Measurements from ENCODE around the gene ETV5.

The ETV5 gene

GRCh38 chr3:186094696-186095425 lies 14.0 kb downstream of the ETV5 start:
- DNase-seq = no peak

GRCh38 chr3:186094271-186094670 lies 14.6 kb downstream of the ETV5 start:
- no peak for DNase-seq

DNA sequence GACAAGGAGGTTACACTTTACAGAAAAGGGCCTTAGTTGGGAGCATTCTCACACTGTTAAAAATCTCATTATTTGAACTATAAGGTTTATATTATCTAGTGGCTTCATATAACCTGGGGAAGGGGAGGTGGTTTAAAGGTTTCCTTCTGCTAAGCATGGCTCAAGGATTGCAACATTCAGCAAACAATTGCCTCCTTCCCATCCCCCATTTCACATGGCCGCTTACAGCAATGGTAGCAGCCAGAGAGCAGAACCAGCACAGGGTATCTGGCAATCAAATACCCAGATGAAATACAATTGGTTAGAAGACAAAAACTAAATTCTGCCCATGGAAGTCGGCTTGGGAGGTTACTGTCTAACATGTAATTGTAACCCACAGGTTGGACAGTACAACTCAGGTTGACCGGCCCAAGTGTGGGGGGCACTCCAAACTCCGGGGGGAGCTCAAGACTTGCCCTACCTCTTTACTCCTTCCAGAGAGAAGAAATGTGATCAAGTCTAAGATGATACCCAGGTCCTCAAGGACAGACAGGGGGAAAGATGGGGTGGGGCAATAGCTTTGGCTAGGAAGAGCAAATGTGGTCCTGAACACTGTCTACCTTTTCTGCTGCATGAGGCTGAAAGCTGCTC lies 15.5 kb downstream of the ETV5 start:
- no peak for DNase-seq

DNA sequence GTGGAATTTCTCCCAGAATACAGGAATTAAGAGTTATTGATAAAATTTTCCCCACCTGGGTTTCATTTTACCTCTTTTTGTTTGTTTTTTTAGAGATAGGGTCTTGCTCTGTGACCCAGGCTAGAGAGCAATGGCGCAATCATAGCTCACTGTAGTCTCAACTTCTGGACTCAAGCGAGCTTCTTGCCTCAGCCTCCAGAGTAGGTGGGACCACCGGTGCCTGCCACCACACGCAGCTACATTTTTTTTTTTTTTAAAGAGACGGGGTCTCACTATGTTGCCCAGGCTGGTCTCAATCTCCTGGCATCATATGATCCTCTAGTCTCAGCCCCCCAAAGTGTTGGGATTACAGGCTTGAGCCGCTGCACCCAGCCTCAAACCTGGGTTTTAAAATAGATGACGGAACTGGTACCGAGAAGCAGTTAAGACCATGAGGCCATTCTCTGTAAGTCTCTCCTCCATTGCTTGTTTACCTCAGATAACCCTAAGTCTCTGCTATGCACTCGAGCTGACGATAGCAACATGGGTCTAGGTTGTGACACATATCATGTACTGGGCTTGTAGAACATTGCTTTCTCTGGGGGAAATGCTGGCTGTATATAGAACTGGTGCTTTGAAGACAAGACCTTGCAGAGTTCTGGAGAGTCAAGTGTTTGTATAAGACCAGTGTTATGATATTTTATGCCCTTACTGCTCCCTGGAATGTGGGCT lies 16.4 kb downstream of the ETV5 start:
- DNase-seq = no peak

DNA sequence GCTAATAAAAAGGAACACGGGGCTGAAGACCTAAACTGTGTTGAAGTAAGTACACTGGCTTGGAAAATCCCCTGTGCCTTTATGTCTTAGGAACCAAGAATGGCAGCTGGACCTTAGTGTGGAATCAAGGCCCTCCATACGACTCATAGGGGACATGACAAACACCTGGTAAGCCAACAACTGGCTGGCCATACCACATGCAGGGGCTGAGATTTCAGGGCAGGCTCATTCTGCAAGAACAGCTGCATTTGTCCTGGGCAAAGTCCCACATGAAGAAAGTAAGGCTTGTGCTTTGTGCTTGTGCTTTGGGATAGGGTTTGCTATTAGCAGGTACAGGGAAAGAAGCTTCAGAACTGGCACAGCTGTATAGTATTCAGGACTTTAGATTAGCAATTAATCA lies 18.0 kb downstream of the ETV5 start:
- no peak for DNase-seq

DNA sequence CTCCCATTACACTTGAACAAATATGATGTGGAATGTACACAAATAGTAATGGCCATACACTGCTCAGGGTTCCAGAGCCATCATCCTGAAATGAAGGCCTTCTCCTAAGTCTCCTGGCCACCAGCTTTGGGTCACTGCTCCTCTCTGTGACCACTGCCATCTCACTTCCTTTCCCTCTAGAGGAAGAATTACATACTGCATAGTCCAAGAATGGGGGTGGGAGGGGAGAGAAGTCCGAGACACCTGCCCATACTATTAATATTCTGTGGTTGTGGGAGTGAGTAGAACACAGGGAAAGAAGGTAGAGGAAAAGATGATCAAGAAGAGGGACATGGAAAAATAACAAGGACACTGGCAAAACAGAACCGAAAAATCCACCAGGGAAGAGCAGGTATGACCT lies 20.6 kb downstream of the ETV5 start:
- DNase-seq = no peak

GRCh38 chr3:186084264-186084663 lies 24.6 kb downstream of the ETV5 start:
- DNase-seq = no peak

- DNase-seq = no peak
Observed at GRCh38 chr3:186083746-186084145, 25.1 kb downstream of the ETV5 start.

DNA sequence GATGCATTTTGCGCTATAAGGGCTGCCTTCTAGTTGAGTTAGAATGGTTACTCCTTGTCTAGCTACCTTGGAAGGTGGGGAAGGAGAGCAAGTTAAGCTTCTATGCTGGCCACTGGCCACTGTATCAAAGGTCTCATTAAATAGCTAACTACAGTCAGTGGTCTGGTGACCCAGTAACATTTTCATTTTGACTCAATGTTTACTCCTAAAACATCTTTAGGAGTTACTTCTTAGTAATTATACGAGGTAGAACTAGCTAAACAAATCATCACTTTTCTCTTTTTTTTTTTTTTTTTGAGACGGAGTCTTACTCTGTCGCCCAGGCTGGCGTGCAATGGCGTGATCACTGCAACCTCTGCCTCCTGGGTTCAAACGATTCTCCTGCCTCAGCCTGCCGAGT lies 26.7 kb downstream of the ETV5 start:
- no peak for DNase-seq

- DNase-seq = no peak
Observed at GRCh38 chr3:186081678-186082077, 27.2 kb downstream of the ETV5 start.

GRCh38 chr3:186080849-186081438 lies 27.9 kb downstream of the ETV5 start:
- DNase-seq = no peak

- no peak for DNase-seq
Observed at GRCh38 chr3:186079925-186080324, 29.0 kb downstream of the ETV5 start.

DNA sequence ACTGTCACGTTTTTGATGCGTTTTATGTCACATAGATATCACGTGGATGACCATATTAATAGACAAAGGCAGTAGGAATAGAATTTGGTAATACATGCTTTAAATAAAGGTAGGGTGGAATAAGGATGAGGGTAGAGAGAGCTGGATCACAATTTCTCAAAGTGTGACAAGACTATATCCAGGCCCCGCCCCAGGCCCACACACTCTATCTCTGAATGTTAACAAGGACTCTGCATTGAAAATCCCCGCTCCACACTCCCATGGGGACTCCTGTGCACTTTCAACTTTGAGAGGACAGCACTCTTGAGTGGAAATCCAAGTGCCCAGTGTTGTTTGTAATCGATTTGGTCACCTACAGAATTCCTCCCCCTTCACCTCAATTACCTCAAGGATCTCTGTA lies 31.4 kb downstream of the ETV5 start:
- no peak for DNase-seq

DNA sequence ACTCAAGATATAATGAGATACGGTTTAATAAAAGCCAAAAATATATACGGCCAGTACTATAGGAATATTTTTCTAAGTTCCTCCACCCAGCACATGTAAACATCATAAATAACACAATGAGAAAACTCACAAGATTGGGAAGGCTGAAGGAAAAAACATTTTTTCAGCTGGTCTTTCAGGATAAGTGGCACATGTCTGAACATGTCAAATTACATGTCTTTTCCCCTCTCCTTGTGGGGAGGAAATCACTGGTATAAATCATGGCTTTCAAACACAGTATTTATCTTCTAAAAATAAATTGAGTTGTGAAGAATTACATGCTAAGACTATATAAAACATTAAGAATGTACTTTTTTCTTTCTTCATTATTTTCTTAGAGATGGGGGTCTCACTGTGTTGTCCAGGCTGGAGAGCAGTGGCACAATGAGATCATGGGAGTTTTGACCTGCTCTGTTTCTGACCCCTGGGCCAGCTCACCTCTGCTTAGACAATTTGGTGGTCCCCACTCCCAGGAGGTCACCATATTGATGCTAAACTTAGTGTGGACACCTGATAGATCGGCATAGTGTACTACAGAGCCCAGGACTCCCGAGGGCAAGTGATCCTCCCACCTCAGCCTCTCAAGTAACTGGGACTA lies 32.8 kb downstream of the ETV5 start:
- DNase-seq = no peak

DNA sequence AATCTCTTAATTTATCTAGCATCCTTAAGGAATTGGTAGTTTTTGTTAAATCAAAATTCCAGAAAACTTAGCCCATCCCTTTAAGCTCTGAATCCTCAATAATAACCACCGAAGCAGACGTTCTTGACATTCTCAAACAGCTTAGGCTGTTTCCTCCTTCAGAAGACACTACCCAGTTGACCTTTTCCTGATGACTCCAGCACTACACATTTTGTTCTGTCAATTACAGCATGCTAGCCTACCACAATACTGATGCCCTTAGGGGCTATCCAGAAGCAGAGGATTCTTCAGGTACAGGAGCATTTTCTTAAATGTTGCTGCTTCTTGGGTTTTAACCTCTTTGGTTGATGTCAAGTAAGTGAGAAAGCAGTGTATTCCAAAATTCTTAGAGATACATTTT lies 33.4 kb downstream of the ETV5 start:
- no peak for DNase-seq

GRCh38 chr3:186073641-186074040 lies 35.2 kb downstream of the ETV5 start:
- no peak for DNase-seq

GRCh38 chr3:186070996-186071395 lies 37.9 kb downstream of the ETV5 start:
- DNase-seq = no peak

GRCh38 chr3:186070550-186070949 lies 38.3 kb downstream of the ETV5 start:
- no peak for DNase-seq

DNA sequence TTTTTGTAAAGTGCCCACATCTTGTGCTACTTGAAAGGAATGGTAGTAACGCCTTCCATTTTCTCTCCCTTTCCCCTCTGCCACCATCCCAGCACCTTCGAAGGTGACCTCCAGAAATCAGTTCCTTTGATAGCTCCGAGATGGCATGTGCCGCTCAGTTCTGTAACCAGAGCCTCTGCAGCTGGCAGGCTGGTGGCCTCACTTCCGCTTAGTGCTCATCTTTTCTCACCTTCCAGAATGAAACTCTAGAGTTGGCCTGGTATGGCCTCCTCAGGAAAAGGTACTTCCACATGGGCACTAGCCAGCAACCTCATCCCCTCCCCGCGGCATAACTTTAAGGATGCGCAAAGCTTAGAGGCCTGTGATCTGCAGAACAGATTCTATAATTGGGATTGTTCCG lies 38.8 kb downstream of the ETV5 start:
- no peak for DNase-seq

- no peak for DNase-seq
Observed at GRCh38 chr3:186069199-186069598, 39.7 kb downstream of the ETV5 start.

- DNase-seq = no peak
Observed at GRCh38 chr3:186068243-186068552, 40.7 kb downstream of the ETV5 start.

DNA sequence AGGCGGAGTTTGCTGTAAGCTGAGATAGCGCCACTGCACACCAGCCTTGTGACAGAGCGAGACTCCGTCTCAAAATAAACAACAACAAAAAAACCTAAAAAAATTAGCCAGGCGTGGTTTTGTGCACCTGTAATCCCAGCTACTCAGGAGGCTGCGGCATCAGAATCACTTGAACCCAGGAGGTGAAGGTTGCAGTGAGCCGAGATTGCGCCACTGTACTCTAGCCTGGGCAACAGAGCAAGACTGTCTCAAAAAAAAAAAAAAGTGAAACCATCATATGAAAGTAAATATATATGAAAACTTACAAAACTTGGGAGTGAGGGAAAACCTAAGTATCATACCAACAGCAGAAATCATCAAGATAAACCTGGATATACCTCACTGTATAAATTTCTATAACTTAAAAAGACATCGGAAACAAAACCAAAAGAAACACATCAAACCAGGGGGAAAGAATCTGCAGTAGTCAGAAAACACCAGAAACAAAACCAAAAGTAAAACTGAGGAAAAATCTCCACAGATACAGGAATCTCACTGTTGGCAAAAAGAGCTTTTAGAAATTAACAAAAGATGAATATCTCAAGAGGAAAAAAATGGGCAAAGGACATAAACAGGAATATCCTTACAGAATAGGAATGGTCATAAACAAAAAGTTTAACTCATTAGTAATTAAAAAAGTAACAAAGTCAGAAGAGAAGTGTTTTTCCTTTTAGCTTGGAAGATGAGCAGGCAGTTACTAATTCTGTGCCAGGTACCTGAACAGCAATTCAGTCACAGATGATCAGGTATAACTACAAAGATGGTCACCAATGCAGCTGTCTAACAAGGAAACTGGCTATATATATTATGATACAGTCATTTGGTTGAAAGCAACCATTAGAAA lies 41.3 kb downstream of the ETV5 start:
- DNase-seq = no peak

DNA sequence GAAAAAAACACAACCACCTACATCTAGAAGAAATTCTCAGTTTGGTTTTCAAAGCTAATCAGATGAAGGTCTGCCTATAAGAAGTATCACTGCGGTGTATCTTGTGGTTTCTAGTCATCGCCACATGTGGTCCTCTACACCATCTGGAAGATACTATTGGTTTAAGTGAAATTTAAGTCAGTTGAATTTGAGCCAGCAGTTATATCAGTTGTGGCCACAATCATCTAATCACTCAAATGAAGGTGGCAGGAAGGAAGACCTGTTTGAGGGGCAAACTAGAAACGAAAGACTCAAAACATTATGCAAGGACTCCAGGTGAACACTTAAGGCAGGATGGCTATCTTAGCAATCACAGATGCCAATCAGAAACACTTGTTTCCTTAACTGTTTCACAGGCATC lies 48.7 kb downstream of the ETV5 start:
- peak in 1 of 2 donors; percentile 9 for DNase-seq
